Pancreas (tissue), 10 donors: ENCODE data around the gene PTPRO. TPM values are rescaled to one million over a fixed set of nuclear protein-coding genes. Genes with fewer than 3 reads are reported as not detected.

Experiments
- ATAC-seq, 4 donors: fragments of 200-7000 bp; cut with Tn5 transposase; one replicate each; pipeline versions ENCODE4 v1.8.0 to v1.9.1; 2020; ENCODE audit warnings: mild to moderate bottlenecking in 4 of 4, moderate library complexity in 4 of 4
- DNase-seq, 6 donors: peaks; one replicate each; pipeline ENCODE4 v3.0.0-alpha.2; 2020
- FAIRE-seq: peaks from 2 replicates; lab custom pipeline; 2012; peaks lifted over from hg19 to GRCh38; lab: Jason Lieb, UNC
- H3K27ac ChIP-seq, 4 donors: fragments of 200-600 bp; sonication (generic); 1 replicate in 3 of 4; 2 replicates in 1 of 4; pipeline versions ENCODE4 v1.5.0 to v1.8.0; 2020
- H3K27me3 ChIP-seq, 4 donors: fragments of 200-600 bp; one replicate each; pipeline ENCODE4 v1.8.0; 2021
- H3K36me3 ChIP-seq, 3 donors: fragments of 200-600 bp; sonication (generic) in 1 of 3; one replicate each; pipeline versions ENCODE4 v1.5.0 to v1.8.0; 2020 to 2021
- H3K4me1 ChIP-seq, 3 donors: fragments of 200-600 bp; one replicate each; pipeline ENCODE4 v1.8.0; 2021
- H3K4me3 ChIP-seq, 4 donors: fragments of 200-600 bp; sonication (generic) in 2 of 4; one replicate each; pipeline versions ENCODE4 v1.5.0 to v1.8.0; 2020 to 2021
- H3K9me3 ChIP-seq, 4 donors: fragments of 200-600 bp; one replicate each; pipeline ENCODE4 v1.8.0; 2021
- WGBS, 2 donors: extraction: QIAGEN DNeasy Blood & Tissue Kit; methylation state at CpG; one replicate each; pipeline ENCODE4 v1.1.7; 2013; 5-methylcytosine and 5-hydroxymethylcytosine counted together
- intact Hi-C, 3 donors: fragments of 100-400 bp; cut with DNase I; formaldehyde crosslinking; loops; one replicate each; pipeline versions ENCODE4 v1.11.1 to v1.14.2; 2022
- polyA plus RNA-seq, 2 donors: library from polyadenylated mRNA; stranded (reverse); fragments of 200-250 nt; gene quantifications; one replicate each; pipeline ENCODE4 v1.2.3, GENCODE V29; 2013
- total RNA-seq, 6 donors: library from RNA; stranded (reverse); fragmentation: NEBNext Ultra II Directional in 4 of 6; extraction: Animal tissue kit (Norgen Biotek cat#: 25700) in 4 of 6; gene quantifications; one replicate each; pipeline versions ENCODE4 v1.2.1 to v1.2.4, GENCODE V29; 2021 to 2023
- TF ChIP-seq, protein P1 (sequence below), 4 donors: fragments of 200-600 bp; sonication (generic) in 3 of 4; IDR thresholded peaks; one replicate each; pipeline versions ENCODE4 v1.5.0 to v1.8.0; 2021; ENCODE audit warnings: antibody characterized with exemption in 4 of 4
- donor health status: healthy with polysubstance abuse.
- donor health status: DM: no; HTN: no; CAD: no; lungs with moderate emphysema.
- donor health status: DM: no; HTN: no; CAD: no.
- donor health status: control.
- donor health status: control.
- donor health status: Bipolar disorder and iron deficiency.
- donor health status: DM: yes; HTN: yes; CAD: no.
- donor health status: DM: no; HTN: no; CAD: no.
- donor health status: DM: no; HTN: no; CAD: no.
- donor health status: DM: yes; HTN: yes; CAD: no.

PTPRO gene
- total and polyA plus RNA-seq, 8 donors, result 0.11 to 2.6 (median 0.31) TPM; not detected in 1

DNA sequence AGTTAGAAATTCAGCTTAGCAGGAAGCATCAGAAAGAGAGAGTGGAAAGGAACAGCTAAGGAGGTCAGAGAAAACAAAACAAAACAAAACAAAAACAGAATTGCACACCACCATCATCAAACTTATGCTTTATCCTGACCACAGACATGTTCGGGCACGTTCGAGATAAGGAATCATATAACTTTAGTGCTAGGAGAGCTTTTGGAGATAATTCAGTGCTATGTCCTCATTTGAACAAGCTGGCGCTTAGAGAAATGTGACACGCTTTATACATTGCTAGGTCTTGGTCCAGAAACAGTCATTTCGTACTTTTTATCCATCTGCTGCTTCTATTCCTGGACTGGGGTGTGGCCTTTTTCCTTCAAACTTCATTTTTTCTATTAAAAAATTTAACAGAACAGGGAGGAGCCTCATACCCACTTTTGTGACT is 213.1 kb downstream of the PTPRO start:
- WGBS, 2 donors, result 67 to 89% methylated on average over 6 of the region's 6 CpGs
- intact Hi-C loops, result loop anchor here in 1 of 3 donors (10.0 kb wide), 1 partner anchor 271 kb away; no protein-coding TSS in a partner anchor
- Histone ChIP-seq H3K9me3 (no peaks in the 10 kb centered on the region), H3K4me3 (no peak overlapping the region), H3K27ac (no peak overlapping the region), H3K27me3 (no peaks in the 10 kb centered on the region), H3K36me3 (no peaks in the 10 kb centered on the region), H3K4me1 (no peaks in the 10 kb centered on the region)
- TF ChIP-seq, protein P1, sequence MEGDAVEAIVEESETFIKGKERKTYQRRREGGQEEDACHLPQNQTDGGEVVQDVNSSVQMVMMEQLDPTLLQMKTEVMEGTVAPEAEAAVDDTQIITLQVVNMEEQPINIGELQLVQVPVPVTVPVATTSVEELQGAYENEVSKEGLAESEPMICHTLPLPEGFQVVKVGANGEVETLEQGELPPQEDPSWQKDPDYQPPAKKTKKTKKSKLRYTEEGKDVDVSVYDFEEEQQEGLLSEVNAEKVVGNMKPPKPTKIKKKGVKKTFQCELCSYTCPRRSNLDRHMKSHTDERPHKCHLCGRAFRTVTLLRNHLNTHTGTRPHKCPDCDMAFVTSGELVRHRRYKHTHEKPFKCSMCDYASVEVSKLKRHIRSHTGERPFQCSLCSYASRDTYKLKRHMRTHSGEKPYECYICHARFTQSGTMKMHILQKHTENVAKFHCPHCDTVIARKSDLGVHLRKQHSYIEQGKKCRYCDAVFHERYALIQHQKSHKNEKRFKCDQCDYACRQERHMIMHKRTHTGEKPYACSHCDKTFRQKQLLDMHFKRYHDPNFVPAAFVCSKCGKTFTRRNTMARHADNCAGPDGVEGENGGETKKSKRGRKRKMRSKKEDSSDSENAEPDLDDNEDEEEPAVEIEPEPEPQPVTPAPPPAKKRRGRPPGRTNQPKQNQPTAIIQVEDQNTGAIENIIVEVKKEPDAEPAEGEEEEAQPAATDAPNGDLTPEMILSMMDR (IDR thresholded peaks at IDR 0.05), result no peak
- no peak for ATAC-seq
- no peak for DNase-seq
- FAIRE-seq, result no peak

DNA sequence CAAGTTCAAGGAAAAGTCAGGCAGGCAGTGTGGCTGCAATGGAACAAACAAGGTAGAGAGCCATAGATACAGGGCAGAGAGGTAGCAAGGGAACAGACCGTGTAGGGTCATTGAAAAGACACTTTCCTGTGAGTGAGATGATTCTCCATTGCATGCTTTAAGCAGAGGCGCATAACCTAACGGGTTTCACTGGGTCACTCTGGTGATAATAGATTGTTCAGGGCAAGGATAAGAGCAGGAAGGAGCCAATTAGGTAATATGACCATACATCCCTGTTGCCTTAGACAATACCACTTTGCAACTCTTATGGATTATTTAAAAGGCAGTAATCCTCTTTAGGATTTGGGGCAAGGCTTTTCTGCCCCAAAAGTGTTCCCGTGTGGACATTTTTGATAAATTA is 214.1 kb downstream of the PTPRO start:
- ATAC-seq (no peak), FAIRE-seq (no peak), DNase-seq (no peak)
- intact Hi-C loops, result loop anchor here in 1 of 3 donors (10.0 kb wide), 1 partner anchor 272 kb away; no protein-coding TSS in a partner anchor
- Histone ChIP-seq H3K36me3 (no peaks in the 10 kb centered on the region), H3K4me1 (no peaks in the 10 kb centered on the region), H3K9me3 (no peaks in the 10 kb centered on the region), H3K27ac (no peak overlapping the region), H3K4me3 (no peak overlapping the region), H3K27me3 (no peaks in the 10 kb centered on the region)
- 61 to 72% methylated on average over 4 of the region's 4 CpGs for WGBS, 2 donors
- TF ChIP-seq, protein P1 (IDR thresholded peaks at IDR 0.05), result no peak

DNA sequence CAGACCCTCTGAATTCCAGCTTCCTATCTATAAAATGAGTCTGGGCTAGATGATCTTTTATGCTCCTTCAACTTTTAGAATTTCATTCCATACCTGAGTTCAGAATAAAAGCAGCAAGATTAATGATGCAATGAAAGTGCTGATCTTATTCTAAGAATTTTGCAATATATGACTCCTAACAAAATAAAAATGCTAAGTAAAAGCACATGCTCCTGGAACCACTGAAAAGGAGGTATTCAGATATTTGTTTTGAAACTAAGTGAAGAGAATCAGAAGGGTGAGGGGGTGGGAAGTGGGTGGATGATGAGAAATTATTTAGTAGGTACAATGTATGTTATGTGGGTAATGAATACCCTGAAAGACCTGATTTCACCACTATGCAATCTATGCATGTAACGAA is 216.6 kb downstream of the PTPRO start:
- 63 to 89% methylated on average over 1 of the region's 1 CpG for WGBS, 2 donors

DNA sequence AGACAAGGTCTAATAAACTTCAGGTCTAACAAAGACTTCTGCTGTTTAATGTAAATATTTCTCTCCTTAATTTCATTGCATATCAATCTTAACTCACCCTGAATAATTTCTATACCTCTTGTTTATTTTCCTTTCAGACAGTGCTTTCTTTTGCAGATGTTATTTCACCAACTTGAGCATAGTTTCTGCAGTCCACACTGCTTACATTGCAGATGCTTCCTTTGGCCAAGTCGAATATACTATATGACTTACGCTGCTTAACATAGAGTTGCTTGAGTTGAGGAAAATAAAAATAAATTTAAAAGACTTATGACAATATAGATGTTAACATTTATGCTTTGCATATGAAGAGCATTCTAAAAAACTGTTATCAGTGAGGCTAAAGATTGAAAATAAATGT is 217.7 kb downstream of the PTPRO start:
- Histone ChIP-seq H3K27me3 (no peaks in the 10 kb centered on the region), H3K4me3 (no peak overlapping the region), H3K4me1 (no peaks in the 10 kb centered on the region), H3K27ac (no peak overlapping the region), H3K9me3 (no peaks in the 10 kb centered on the region), H3K36me3 (no peaks in the 10 kb centered on the region)
- no peak for FAIRE-seq
- no peak for ATAC-seq
- DNase-seq, result no peak
- TF ChIP-seq, protein P1 (IDR thresholded peaks at IDR 0.05), result no peak
- WGBS, 2 donors, result 72 to 73% methylated on average over 2 of the region's 2 CpGs
- intact Hi-C loops, result no loop called here

More for the DNA sequence above, 216.6 kb downstream of the PTPRO start:
- TF ChIP-seq, protein P1 (IDR thresholded peaks at IDR 0.05), result no peak
- Histone ChIP-seq H3K4me3 (no peak overlapping the region), H3K27ac (no peak overlapping the region), H3K27me3 (no peaks in the 10 kb centered on the region), H3K36me3 (no peaks in the 10 kb centered on the region), H3K9me3 (no peaks in the 10 kb centered on the region), H3K4me1 (no peaks in the 10 kb centered on the region)
- no peak for DNase-seq
- no peak for FAIRE-seq
- intact Hi-C loops, result loop anchor here in 1 of 3 donors (10.0 kb wide), 1 partner anchor 274 kb away; no protein-coding TSS in a partner anchor
- no peak for ATAC-seq

DNA sequence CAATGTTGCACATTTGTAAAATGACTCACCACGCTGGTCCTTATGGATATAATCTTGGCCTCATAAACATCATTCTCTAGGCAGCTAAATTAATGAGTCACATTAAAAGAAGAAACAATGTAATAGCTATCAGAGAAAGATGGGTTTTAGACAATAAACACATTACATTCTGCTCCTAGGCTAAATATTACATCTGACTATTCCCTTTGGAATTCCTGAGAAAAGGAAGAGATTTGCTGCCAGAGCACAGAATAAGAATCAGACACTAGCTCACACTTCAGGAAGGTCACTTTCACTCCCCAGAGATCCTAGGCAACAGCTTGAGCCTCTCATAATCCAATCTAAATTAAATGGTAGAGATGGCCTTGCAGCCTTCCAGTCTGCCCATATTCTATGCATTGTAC is 218.2 kb downstream of the PTPRO start:
- no peak overlapping the region for H3K27ac ChIP-seq
- ATAC-seq (no peak), DNase-seq (no peak), FAIRE-seq (peak; percentile 41)
- H3K4me3 ChIP-seq, result no peak overlapping the region
- intact Hi-C loops, result no loop called here
- H3K9me3 ChIP-seq, result no peaks in the 10 kb centered on the region
- WGBS, 2 donors, result 79 to 85% methylated on average over 1 of the region's 1 CpG
- H3K36me3 ChIP-seq, result no peaks in the 10 kb centered on the region
- H3K27me3 ChIP-seq, result no peaks in the 10 kb centered on the region
- TF ChIP-seq, protein P1 (IDR thresholded peaks at IDR 0.05), result no peak
- no peaks in the 10 kb centered on the region for H3K4me1 ChIP-seq
